GM12865 (cell line): ENCODE measurements around the gene SPINT2.

ENCODE experiments used
- DNase-seq: peaks from one replicate; pipeline ENCODE4 v3.0.0; 2010; ENCODE audit warnings: low read depth
- H3K4me3 ChIP-seq: 2 replicates; pipeline ENCODE4 v1.5.1; 2011; ENCODE audit warnings: mild to moderate bottlenecking, low read depth, low read length, control low read depth
- CTCF ChIP-seq: IDR thresholded peaks from 2 replicates; pipeline ENCODE4 v1.5.1; 2011; ENCODE audit warnings: low read length, control low read depth, low read depth, inconsistent platforms; ENCODE audit not compliant: insufficient read depth; ENCODE audit errors: missing control alignments

Gene SPINT2

GRCh38 chr19:38277969-38278680 lies 13.8 kb downstream of the SPINT2 start:
- no peak for DNase-seq
- no peak overlapping the region for H3K4me3 ChIP-seq
- TF ChIP-seq CTCF, result no peak

GRCh38 chr19:38278751-38279150 lies 14.4 kb downstream of the SPINT2 start:
- H3K4me3 ChIP-seq, result no peak overlapping the region
- TF ChIP-seq CTCF, result no peak
- no peak for DNase-seq

GRCh38 chr19:38280030-38280921 lies 15.9 kb downstream of the SPINT2 start:
- no peak overlapping the region for H3K4me3 ChIP-seq
- no peak for DNase-seq
- TF ChIP-seq CTCF, result no peak

- H3K4me3 ChIP-seq, result no peak overlapping the region
- no peak for DNase-seq
- TF ChIP-seq CTCF, result no peak
These were observed 17.6 kb downstream of the SPINT2 start for GRCh38 chr19:38281811-38282566.

- no peak for DNase-seq
- TF ChIP-seq CTCF, result no peak
- H3K4me3 ChIP-seq, result no peak overlapping the region
These were observed 18.9 kb downstream of the SPINT2 start for GRCh38 chr19:38283271-38283670.

GRCh38 chr19:38284422-38284821 lies 20.0 kb downstream of the SPINT2 start:
- TF ChIP-seq CTCF, result no peak
- peak; percentile 28 for DNase-seq
- no peak overlapping the region for H3K4me3 ChIP-seq
